GM21381 (cell line): ENCODE data around the gene SFI1.

Experiments used
- ATAC-seq: cut with Tn5 transposase; IDR thresholded peaks from one replicate; pipeline ENCODE4 v1.9.1; 2021; ENCODE audit warnings: mild to moderate bottlenecking, moderate library complexity; ENCODE audit not compliant: unreplicated experiment

SFI1 gene

GRCh38 chr22:31661851-31662667 lies 165.7 kb downstream of the SFI1 start, which contains the start of gene PISD:
Gene PISD, minus strand, starts transcription at chr22:31662215. Its CDS starts 7 bp downstream, at chr22:31662208.
- peak; percentile 80 for ATAC-seq

GRCh38 chr22:31662668-31663037 lies 166.3 kb downstream of the SFI1 start:
- ATAC-seq: no peak
